Measurements from ENCODE around the gene MSI2. TPM values are rescaled to one million over a fixed set of nuclear protein-coding genes. Genes with fewer than 3 reads are reported as not detected.

Gene MSI2
- total RNA-seq, 1 donor from 2014 or later = 33.8 TPM

DNA sequence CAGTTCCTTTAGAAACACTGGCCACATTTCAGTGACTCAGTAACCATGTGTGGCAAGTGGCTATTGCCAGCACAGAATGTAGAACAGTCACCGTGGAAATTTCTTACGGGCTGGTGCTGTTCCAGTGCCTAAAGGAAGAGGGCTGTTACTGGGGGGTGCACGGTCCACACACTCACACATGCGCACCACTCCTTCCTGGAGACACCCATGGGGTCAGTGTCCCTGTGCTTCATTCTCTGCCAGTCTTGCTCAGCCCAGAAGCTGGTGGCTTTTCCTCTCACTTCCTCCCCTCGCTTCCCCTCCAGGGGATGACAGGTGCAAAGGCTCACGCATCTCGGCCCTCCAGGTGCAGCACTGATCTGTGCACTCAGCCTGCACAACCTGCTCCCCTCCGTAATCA is 373.1 kb downstream of the MSI2 start:
- DNase-seq (ENCODE audit: low read depth) = no peak
- Histone ChIP-seq H3K4me3 (ENCODE audit: low read depth, low read length) (no peak overlapping the region), H3K27me3 (ENCODE audit: control insufficient read depth, insufficient read depth, low read length) (no peaks in the 10 kb centered on the region), H3K36me3 (ENCODE audit: control insufficient read depth, insufficient read depth, low read length) (peaks cover 3% of the 10 kb centered on the region)
- TF ChIP-seq, protein P1, sequence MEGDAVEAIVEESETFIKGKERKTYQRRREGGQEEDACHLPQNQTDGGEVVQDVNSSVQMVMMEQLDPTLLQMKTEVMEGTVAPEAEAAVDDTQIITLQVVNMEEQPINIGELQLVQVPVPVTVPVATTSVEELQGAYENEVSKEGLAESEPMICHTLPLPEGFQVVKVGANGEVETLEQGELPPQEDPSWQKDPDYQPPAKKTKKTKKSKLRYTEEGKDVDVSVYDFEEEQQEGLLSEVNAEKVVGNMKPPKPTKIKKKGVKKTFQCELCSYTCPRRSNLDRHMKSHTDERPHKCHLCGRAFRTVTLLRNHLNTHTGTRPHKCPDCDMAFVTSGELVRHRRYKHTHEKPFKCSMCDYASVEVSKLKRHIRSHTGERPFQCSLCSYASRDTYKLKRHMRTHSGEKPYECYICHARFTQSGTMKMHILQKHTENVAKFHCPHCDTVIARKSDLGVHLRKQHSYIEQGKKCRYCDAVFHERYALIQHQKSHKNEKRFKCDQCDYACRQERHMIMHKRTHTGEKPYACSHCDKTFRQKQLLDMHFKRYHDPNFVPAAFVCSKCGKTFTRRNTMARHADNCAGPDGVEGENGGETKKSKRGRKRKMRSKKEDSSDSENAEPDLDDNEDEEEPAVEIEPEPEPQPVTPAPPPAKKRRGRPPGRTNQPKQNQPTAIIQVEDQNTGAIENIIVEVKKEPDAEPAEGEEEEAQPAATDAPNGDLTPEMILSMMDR (IDR thresholded peaks at IDR 0.05; ENCODE audit: insufficient read depth, low read length, poor library complexity, severe bottlenecking) = no peak

DNA sequence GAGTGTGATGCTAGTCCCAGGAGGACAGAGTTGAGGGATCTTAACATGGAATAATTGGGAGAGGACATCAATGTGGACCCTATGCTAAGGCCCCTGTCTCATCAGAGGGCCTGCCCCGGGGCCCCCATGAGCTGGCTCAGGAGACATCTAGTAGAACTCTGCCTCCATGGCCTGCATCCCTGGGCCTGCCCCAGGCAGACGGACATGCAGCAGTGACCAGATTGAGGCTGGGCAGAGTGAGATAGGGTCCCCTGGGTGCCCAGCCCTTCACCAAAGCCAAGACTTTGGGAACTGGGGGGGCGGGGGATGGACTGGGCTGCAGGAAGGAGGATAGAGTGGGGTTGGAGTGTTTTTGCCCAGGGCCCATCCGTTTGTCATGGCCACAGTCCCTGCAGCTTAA is 373.6 kb downstream of the MSI2 start:
- DNase-seq (ENCODE audit: low read depth) = no peak
- peaks cover 3% of the 10 kb centered on the region for H3K36me3 ChIP-seq (ENCODE audit: control insufficient read depth, insufficient read depth, low read length)
- no peak overlapping the region for H3K4me3 ChIP-seq (ENCODE audit: low read depth, low read length)
- TF ChIP-seq, protein P1 (IDR thresholded peaks at IDR 0.05; ENCODE audit: insufficient read depth, low read length, poor library complexity, severe bottlenecking) = no peak
- H3K27me3 ChIP-seq (ENCODE audit: control insufficient read depth, insufficient read depth, low read length) = no peaks in the 10 kb centered on the region

DNA sequence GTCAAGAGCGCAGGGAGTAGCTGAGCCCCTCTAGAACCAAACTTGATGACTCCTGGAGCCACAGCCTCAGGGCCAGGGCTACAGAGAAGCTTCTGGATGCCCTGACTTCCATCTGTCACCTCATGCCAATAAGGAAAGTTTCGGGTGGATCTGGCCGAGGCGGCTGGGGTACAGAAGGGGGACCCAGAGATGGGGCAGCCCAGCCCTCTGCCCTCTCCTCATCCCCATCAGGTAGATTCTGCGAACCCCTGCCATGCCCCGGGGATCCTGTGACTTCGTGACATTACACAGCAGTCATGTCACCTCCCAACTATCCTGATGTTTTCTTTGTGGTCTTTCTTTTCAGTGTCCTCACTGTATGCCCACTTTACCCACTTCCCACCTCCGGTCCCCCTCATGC is 374.4 kb downstream of the MSI2 start:
- DNase-seq (ENCODE audit: low read depth) = no peak
- peaks cover 3% of the 10 kb centered on the region for H3K36me3 ChIP-seq (ENCODE audit: control insufficient read depth, insufficient read depth, low read length)
- no peaks in the 10 kb centered on the region for H3K27me3 ChIP-seq (ENCODE audit: control insufficient read depth, insufficient read depth, low read length)
- TF ChIP-seq, protein P1 (IDR thresholded peaks at IDR 0.05; ENCODE audit: insufficient read depth, low read length, poor library complexity, severe bottlenecking) = no peak
- H3K4me3 ChIP-seq (ENCODE audit: low read depth, low read length) = no peak overlapping the region

DNA sequence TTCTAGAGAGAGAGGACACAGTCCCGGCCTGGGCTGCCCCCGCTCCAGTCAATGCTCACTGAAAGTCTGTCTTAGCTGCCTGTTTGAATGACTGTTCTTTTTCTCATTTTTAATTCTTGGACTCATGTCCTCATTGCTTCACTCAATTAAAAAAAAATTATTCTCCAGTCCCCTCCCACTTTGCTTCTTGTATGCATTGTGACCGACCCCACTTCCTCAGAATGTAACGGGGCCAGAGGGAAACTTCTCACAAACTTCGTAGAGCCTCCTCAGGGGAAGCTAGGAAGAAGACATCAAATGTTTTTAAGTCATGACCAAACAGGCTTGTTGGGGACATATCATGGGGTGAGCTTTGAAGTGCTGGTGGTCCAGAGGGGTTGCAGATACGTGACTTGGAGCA is 375.5 kb downstream of the MSI2 start:
- no peak for DNase-seq (ENCODE audit: low read depth)
- no peak overlapping the region for H3K4me3 ChIP-seq (ENCODE audit: low read depth, low read length)
- H3K36me3 ChIP-seq (ENCODE audit: control insufficient read depth, insufficient read depth, low read length) = peaks cover 3% of the 10 kb centered on the region
- TF ChIP-seq, protein P1 (IDR thresholded peaks at IDR 0.05; ENCODE audit: insufficient read depth, low read length, poor library complexity, severe bottlenecking) = no peak
- H3K27me3 ChIP-seq (ENCODE audit: control insufficient read depth, insufficient read depth, low read length) = no peaks in the 10 kb centered on the region

DNA sequence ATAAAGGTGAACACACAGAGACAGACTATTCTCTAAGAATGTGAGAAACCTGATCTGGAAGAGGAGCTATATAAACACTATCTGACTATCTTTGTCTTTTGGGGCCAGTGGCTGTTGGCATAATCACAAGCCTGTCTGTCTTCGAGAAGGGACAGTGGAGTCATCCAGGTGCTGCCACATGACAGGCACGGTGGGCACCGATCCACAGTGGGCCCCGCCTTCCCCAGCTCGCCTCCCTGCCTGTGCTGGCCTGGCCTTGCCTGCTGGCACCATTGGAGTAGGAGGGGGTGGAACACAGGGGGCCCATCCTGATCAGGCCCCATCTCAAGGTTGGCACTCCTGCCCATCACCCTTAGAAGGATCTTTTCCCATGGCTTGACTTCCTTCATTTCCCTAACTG is 376.0 kb downstream of the MSI2 start:
- Histone ChIP-seq H3K36me3 (ENCODE audit: control insufficient read depth, insufficient read depth, low read length) (peaks cover 3% of the 10 kb centered on the region), H3K27me3 (ENCODE audit: control insufficient read depth, insufficient read depth, low read length) (no peaks in the 10 kb centered on the region), H3K4me3 (ENCODE audit: low read depth, low read length) (no peak overlapping the region)
- DNase-seq (ENCODE audit: low read depth) = no peak
- TF ChIP-seq, protein P1 (IDR thresholded peaks at IDR 0.05; ENCODE audit: insufficient read depth, low read length, poor library complexity, severe bottlenecking) = no peak

DNA sequence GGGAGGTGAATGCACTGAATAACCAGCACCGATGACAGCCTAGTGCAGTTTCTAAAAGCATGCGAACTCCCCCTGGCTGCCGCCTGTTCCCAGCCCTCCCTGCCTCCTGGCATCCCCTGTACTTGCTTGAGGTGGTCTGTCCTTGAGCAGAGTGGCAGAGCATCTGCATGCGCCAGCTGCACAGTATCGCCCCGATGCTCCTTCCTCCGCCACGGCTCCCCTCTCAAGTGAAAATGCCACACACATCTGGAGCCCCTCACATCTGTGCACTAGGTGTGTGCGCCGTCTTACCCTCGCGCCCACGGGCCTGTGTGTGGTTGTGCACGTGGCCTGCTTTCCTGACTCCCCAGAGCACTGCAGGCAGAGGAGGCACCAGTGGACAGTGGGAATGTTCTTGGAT is 376.9 kb downstream of the MSI2 start:
- no peak overlapping the region for H3K4me3 ChIP-seq (ENCODE audit: low read depth, low read length)
- DNase-seq (ENCODE audit: low read depth) = no peak
- no peaks in the 10 kb centered on the region for H3K27me3 ChIP-seq (ENCODE audit: control insufficient read depth, insufficient read depth, low read length)
- TF ChIP-seq, protein P1 (IDR thresholded peaks at IDR 0.05; ENCODE audit: insufficient read depth, low read length, poor library complexity, severe bottlenecking) = no peak
- H3K36me3 ChIP-seq (ENCODE audit: control insufficient read depth, insufficient read depth, low read length) = peaks cover 5% of the 10 kb centered on the region
